ENCODE data around the gene SCGB3A2. TPM values are rescaled to one million over a fixed set of nuclear protein-coding genes. Genes with fewer than 3 reads are reported as not detected.

SCGB3A2 gene
- total RNA-seq, 2 experiments from 2014 or later: not detected

GRCh38 chr5:147853372-147853987 lies 25.0 kb upstream of the SCGB3A2 start:
- no peak for ATAC-seq
- no peaks in the 10 kb centered on the region for H3K4me1 Mint-ChIP-seq
- no peak for DNase-seq
- ChIA-PET CTCF (no interaction called here), POLR2A (no interaction called here)
- no peak overlapping the region for H3K27ac Mint-ChIP-seq
- H3K36me3 Mint-ChIP-seq (ENCODE audit: low read depth): no peaks in the 10 kb centered on the region
- no peaks in the 10 kb centered on the region for H3K9me3 Mint-ChIP-seq (ENCODE audit: low read depth)
- no peak overlapping the region for H3K4me3 Mint-ChIP-seq
- peaks cover 11% of the 10 kb centered on the region for H3K27me3 Mint-ChIP-seq
- intact Hi-C loops (cut with DNase I, micrococcal nuclease): loop anchor here in 1 of 2 experiments (10.0 kb wide), 1 partner anchor 521 kb away; no protein-coding TSS in a partner anchor

- Mint-ChIP-seq H3K27me3 (peaks cover 12% of the 10 kb centered on the region), H3K9me3 (ENCODE audit: low read depth) (no peaks in the 10 kb centered on the region), H3K36me3 (ENCODE audit: low read depth) (no peaks in the 10 kb centered on the region), H3K27ac (no peak overlapping the region), H3K4me1 (no peaks in the 10 kb centered on the region), H3K4me3 (no peak overlapping the region)
- ChIA-PET POLR2A (interaction anchor here (0.6 kb wide), 1 partner anchor 15 kb away, joined by 4 read pairs; no protein-coding TSS in a partner anchor), CTCF (interaction anchor here (0.9 kb wide), 2 partner anchors 25 to 33 kb away, joined by 3 to 4 read pairs; no protein-coding TSS in a partner anchor)
- intact Hi-C loops (cut with DNase I, micrococcal nuclease): loop anchor here in 1 of 2 experiments (10.0 kb wide), 1 partner anchor 520 kb away; no protein-coding TSS in a partner anchor
- DNase-seq (no peak), ATAC-seq (no peak)
Observed at GRCh38 chr5:147854331-147854730, 24.2 kb upstream of the SCGB3A2 start.

GRCh38 chr5:147854894-147855773 lies 23.4 kb upstream of the SCGB3A2 start:
- ChIA-PET CTCF (interaction anchor here (0.9 kb wide), 2 partner anchors 26 to 32 kb away, joined by 3 to 4 read pairs; no protein-coding TSS in a partner anchor), POLR2A (interaction anchor here (0.6 kb wide), 1 partner anchor 14 kb away, joined by 4 read pairs; no protein-coding TSS in a partner anchor)
- DNase-seq: no peak
- H3K36me3 Mint-ChIP-seq (ENCODE audit: low read depth): no peaks in the 10 kb centered on the region
- H3K27ac Mint-ChIP-seq: no peak overlapping the region
- H3K4me3 Mint-ChIP-seq: no peak overlapping the region
- H3K27me3 Mint-ChIP-seq: peaks cover 12% of the 10 kb centered on the region
- H3K4me1 Mint-ChIP-seq: no peaks in the 10 kb centered on the region
- no peaks in the 10 kb centered on the region for H3K9me3 Mint-ChIP-seq (ENCODE audit: low read depth)
- ATAC-seq: no peak
- intact Hi-C loops (cut with DNase I, micrococcal nuclease): loop anchor here (5.0 to 10.0 kb wide), 3 partner anchors 82 to 877 kb away; no protein-coding TSS in a partner anchor

- Mint-ChIP-seq H3K4me3 (no peak overlapping the region), H3K36me3 (ENCODE audit: low read depth) (no peaks in the 10 kb centered on the region), H3K27me3 (peaks cover 12% of the 10 kb centered on the region), H3K4me1 (no peaks in the 10 kb centered on the region), H3K27ac (no peak overlapping the region), H3K9me3 (ENCODE audit: low read depth) (no peaks in the 10 kb centered on the region)
- POLR2A ChIA-PET: no interaction called here
- no peak for ATAC-seq
- intact Hi-C loops (cut with DNase I, micrococcal nuclease): loop anchor here (5.0 to 10.0 kb wide), 3 partner anchors 82 to 877 kb away; no protein-coding TSS in a partner anchor
- DNase-seq: no peak
- CTCF ChIA-PET: no interaction called here
Observed at GRCh38 chr5:147855774-147856069, 22.8 kb upstream of the SCGB3A2 start.

- no peak for ATAC-seq
- Mint-ChIP-seq H3K27me3 (peaks cover 12% of the 10 kb centered on the region), H3K4me1 (no peaks in the 10 kb centered on the region), H3K27ac (no peak overlapping the region), H3K36me3 (ENCODE audit: low read depth) (no peaks in the 10 kb centered on the region), H3K9me3 (ENCODE audit: low read depth) (no peaks in the 10 kb centered on the region), H3K4me3 (no peak overlapping the region)
- ChIA-PET POLR2A (no interaction called here), CTCF (interaction anchor here (0.6 to 1.8 kb wide), 8 partner anchors 8 to 761 kb away, joined by 3 to 8 read pairs (median 3); no protein-coding TSS in a partner anchor)
- intact Hi-C loops (cut with DNase I, micrococcal nuclease): loop anchor here (1.0 to 10.0 kb wide), 4 partner anchors 80 to 876 kb away; no protein-coding TSS in a partner anchor
- no peak for DNase-seq
Observed at GRCh38 chr5:147856801-147857200, 21.7 kb upstream of the SCGB3A2 start.

- DNase-seq (peak; percentile 68), ATAC-seq (peak; percentile 71)
- Mint-ChIP-seq H3K4me3 (no peak overlapping the region), H3K27ac (no peak overlapping the region), H3K36me3 (ENCODE audit: low read depth) (no peaks in the 10 kb centered on the region), H3K4me1 (no peaks in the 10 kb centered on the region), H3K27me3 (peaks cover 9% of the 10 kb centered on the region), H3K9me3 (ENCODE audit: low read depth) (no peaks in the 10 kb centered on the region)
- intact Hi-C loops (cut with DNase I, micrococcal nuclease): loop anchor here (1.0 to 10.0 kb wide), 4 partner anchors 80 to 875 kb away; no protein-coding TSS in a partner anchor
- ChIA-PET CTCF (interaction anchor here (0.6 to 1.9 kb wide), 18 partner anchors 9 to 1257 kb away, joined by 3 to 8 read pairs (median 3); no protein-coding TSS in a partner anchor), POLR2A (no interaction called here)
Observed at GRCh38 chr5:147857302-147858129, 21.0 kb upstream of the SCGB3A2 start.

GRCh38 chr5:147858565-147858964 lies 19.9 kb upstream of the SCGB3A2 start:
- POLR2A ChIA-PET: no interaction called here
- no peak overlapping the region for H3K4me3 Mint-ChIP-seq
- no peak overlapping the region for H3K27ac Mint-ChIP-seq
- intact Hi-C loops (cut with DNase I, micrococcal nuclease): loop anchor here (5.0 to 10.0 kb wide), 3 partner anchors 79 to 874 kb away; no protein-coding TSS in a partner anchor
- CTCF ChIA-PET: interaction anchor here (1.0 to 1.9 kb wide), 7 partner anchors 12 to 1256 kb away, joined by 3 to 7 read pairs (median 3); no protein-coding TSS in a partner anchor
- no peaks in the 10 kb centered on the region for H3K9me3 Mint-ChIP-seq (ENCODE audit: low read depth)
- no peak for DNase-seq
- ATAC-seq: no peak
- H3K27me3 Mint-ChIP-seq: peaks cover 6% of the 10 kb centered on the region
- no peaks in the 10 kb centered on the region for H3K4me1 Mint-ChIP-seq
- H3K36me3 Mint-ChIP-seq (ENCODE audit: low read depth): no peaks in the 10 kb centered on the region

GRCh38 chr5:147859962-147860640 lies 18.4 kb upstream of the SCGB3A2 start:
- DNase-seq (no peak), ATAC-seq (no peak)
- POLR2A ChIA-PET: no interaction called here
- H3K9me3 Mint-ChIP-seq (ENCODE audit: low read depth): no peaks in the 10 kb centered on the region
- intact Hi-C loops (cut with DNase I, micrococcal nuclease): loop anchor here (5.0 to 10.0 kb wide), 3 partner anchors 77 to 872 kb away; no protein-coding TSS in a partner anchor
- no peak overlapping the region for H3K27ac Mint-ChIP-seq
- CTCF ChIA-PET: interaction anchor here (1.0 kb wide), 2 partner anchors 12 to 19 kb away, joined by 3 to 4 read pairs; no protein-coding TSS in a partner anchor
- H3K4me3 Mint-ChIP-seq: no peak overlapping the region
- H3K27me3 Mint-ChIP-seq: peaks cover 4% of the 10 kb centered on the region
- H3K36me3 Mint-ChIP-seq (ENCODE audit: low read depth): no peaks in the 10 kb centered on the region
- H3K4me1 Mint-ChIP-seq: no peaks in the 10 kb centered on the region

GRCh38 chr5:147860641-147861025 lies 17.9 kb upstream of the SCGB3A2 start:
- POLR2A ChIA-PET: no interaction called here
- Mint-ChIP-seq H3K9me3 (ENCODE audit: low read depth) (no peaks in the 10 kb centered on the region), H3K4me3 (no peak overlapping the region), H3K27ac (no peak overlapping the region), H3K36me3 (ENCODE audit: low read depth) (no peaks in the 10 kb centered on the region), H3K4me1 (no peaks in the 10 kb centered on the region), H3K27me3 (peaks cover 2% of the 10 kb centered on the region)
- DNase-seq (no peak), ATAC-seq (no peak)
- CTCF ChIA-PET: interaction anchor here (1.0 kb wide), 1 partner anchor 12 kb away, joined by 4 read pairs; no protein-coding TSS in a partner anchor
- intact Hi-C loops (cut with DNase I, micrococcal nuclease): no loop called here

GRCh38 chr5:147863454-147864158 lies 14.9 kb upstream of the SCGB3A2 start:
- POLR2A ChIA-PET: no interaction called here

More at GRCh38 chr5:147863454-147864158, 14.9 kb upstream of the SCGB3A2 start:
- intact Hi-C loops (cut with DNase I, micrococcal nuclease): no loop called here
- H3K27me3 Mint-ChIP-seq: no peaks in the 10 kb centered on the region
- H3K36me3 Mint-ChIP-seq (ENCODE audit: low read depth): no peaks in the 10 kb centered on the region
- CTCF ChIA-PET: no interaction called here
- no peaks in the 10 kb centered on the region for H3K9me3 Mint-ChIP-seq (ENCODE audit: low read depth)
- ATAC-seq (no peak), DNase-seq (no peak)
- no peak overlapping the region for H3K27ac Mint-ChIP-seq
- H3K4me3 Mint-ChIP-seq: no peak overlapping the region
- H3K4me1 Mint-ChIP-seq: no peaks in the 10 kb centered on the region

Data from activated CD4-positive, alpha-beta T cell treated with anti-CD3 and anti-CD28 coated beads for 36 hours (primary cell).